Loucy (cell line): Measurements from ENCODE around the gene HIRIP3.
"Not testable (repeated sequence)": the region's sequence is repeated elsewhere in the genome, so short reads cannot be mapped to it uniquely, and the experiment has no call there.

Experiments
- EZH2phosphoT487 ChIP-seq: fragments of 200-600 bp; IDR thresholded peaks from 2 replicates; pipeline ENCODE4 v1.6.1; 2018; ENCODE audit warnings: antibody characterized with exemption, mild to moderate bottlenecking, moderate library complexity, borderline replicate concordance
- TF ChIP-seq, protein P1 (sequence below): fragments of 200-600 bp; sonication (generic); conservative IDR thresholded peaks from 2 replicates; pipeline ENCODE4 v1.5.1; 2014; ENCODE audit warnings: mild to moderate bottlenecking, antibody characterized with exemption, low read length

DNA sequence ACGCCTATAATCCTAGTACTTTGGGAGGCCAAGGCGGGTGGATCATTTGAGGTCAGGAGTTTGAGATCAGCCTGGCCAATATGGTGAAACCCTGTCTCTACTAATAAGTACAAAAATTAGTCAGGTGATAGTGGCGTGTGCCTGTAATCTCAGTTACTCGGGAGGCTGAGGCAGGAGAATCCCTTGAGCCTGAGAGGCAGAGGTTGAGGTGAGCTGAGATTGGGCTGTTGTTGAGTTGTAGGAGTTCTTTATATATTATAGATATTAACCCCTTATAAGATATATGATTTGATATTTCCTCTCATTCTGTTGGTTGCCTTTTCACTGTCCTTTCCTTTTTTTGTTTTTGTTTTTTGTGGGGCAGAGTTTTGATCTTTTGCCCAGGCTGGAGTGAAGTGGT, 35.6 kb downstream of the HIRIP3 start:
- TF ChIP-seq, protein P1, sequence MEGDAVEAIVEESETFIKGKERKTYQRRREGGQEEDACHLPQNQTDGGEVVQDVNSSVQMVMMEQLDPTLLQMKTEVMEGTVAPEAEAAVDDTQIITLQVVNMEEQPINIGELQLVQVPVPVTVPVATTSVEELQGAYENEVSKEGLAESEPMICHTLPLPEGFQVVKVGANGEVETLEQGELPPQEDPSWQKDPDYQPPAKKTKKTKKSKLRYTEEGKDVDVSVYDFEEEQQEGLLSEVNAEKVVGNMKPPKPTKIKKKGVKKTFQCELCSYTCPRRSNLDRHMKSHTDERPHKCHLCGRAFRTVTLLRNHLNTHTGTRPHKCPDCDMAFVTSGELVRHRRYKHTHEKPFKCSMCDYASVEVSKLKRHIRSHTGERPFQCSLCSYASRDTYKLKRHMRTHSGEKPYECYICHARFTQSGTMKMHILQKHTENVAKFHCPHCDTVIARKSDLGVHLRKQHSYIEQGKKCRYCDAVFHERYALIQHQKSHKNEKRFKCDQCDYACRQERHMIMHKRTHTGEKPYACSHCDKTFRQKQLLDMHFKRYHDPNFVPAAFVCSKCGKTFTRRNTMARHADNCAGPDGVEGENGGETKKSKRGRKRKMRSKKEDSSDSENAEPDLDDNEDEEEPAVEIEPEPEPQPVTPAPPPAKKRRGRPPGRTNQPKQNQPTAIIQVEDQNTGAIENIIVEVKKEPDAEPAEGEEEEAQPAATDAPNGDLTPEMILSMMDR: not testable (repeated sequence)
- TF ChIP-seq EZH2phosphoT487: not testable (repeated sequence)
